Upper lobe of left lung (tissue), 4 donors: ENCODE results near the gene HTR1E.

ENCODE experiments used
- POLR2A ChIP-seq, 4 donors: fragments of 450-650 bp; IDR thresholded peaks; one replicate each; pipeline ENCODE4 v1.5.1; 2016 to 2017; ENCODE audit warnings: antibody characterized with exemption in 4 of 4, mild to moderate bottlenecking in 2 of 4
- TF ChIP-seq, protein P1 (sequence below), 6 experiments: fragments of 450-650 bp in 4 of 6; fragments of 200-600 bp in 2 of 6; sonication (generic) in 2 of 6; IDR thresholded peaks; one replicate each; pipeline ENCODE4 v1.5.1; 2016 to 2019; ENCODE audit warnings: antibody characterized with exemption in 6 of 6

DNA sequence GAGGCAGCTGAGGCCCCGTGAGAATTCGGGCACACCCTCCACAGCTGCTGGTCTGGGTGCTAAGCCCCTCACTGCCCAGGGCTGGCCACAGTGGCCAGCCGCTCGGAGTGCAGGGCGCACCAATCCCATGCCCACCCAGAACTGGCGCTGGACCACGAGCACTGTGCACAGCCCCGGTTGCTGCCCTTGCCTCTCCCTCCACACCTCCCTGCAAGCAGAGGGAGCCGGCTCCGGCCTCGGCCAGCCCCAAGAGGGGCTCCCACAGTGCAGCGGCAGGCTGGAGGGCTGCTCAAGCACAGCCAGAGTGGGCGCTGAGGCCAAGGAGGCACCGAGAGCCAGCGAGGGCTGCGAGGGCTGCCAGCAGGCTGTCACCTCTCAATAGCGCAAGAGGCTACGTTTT is 122.6 kb downstream of the HTR1E start:
- TF ChIP-seq, protein P1, sequence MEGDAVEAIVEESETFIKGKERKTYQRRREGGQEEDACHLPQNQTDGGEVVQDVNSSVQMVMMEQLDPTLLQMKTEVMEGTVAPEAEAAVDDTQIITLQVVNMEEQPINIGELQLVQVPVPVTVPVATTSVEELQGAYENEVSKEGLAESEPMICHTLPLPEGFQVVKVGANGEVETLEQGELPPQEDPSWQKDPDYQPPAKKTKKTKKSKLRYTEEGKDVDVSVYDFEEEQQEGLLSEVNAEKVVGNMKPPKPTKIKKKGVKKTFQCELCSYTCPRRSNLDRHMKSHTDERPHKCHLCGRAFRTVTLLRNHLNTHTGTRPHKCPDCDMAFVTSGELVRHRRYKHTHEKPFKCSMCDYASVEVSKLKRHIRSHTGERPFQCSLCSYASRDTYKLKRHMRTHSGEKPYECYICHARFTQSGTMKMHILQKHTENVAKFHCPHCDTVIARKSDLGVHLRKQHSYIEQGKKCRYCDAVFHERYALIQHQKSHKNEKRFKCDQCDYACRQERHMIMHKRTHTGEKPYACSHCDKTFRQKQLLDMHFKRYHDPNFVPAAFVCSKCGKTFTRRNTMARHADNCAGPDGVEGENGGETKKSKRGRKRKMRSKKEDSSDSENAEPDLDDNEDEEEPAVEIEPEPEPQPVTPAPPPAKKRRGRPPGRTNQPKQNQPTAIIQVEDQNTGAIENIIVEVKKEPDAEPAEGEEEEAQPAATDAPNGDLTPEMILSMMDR (IDR thresholded peaks at IDR 0.05): no peak
- TF ChIP-seq POLR2A (IDR thresholded peaks at IDR 0.05): no peak
